GM18499 (cell line): ENCODE results near the gene POLR3H.

ENCODE experiments used
- ATAC-seq: cut with Tn5 transposase; IDR thresholded peaks from one replicate; pipeline ENCODE4 v1.9.1; 2021; ENCODE audit warnings: moderate number of reproducible peaks; ENCODE audit not compliant: insufficient read depth, unreplicated experiment

Gene POLR3H

GRCh38 chr22:41539146-41540005, 4.9 kb downstream of the POLR3H start:
- no peak for ATAC-seq

- no peak for ATAC-seq
These were observed 5.7 kb downstream of the POLR3H start for GRCh38 chr22:41538583-41538982.

- ATAC-seq = no peak
These were observed 7.1 kb downstream of the POLR3H start for GRCh38 chr22:41537203-41537602.

GRCh38 chr22:41535244-41535643, 9.0 kb downstream of the POLR3H start:
- no peak for ATAC-seq

- ATAC-seq = no peak
These were observed 10.1 kb downstream of the POLR3H start for GRCh38 chr22:41534219-41534618.

DNA sequence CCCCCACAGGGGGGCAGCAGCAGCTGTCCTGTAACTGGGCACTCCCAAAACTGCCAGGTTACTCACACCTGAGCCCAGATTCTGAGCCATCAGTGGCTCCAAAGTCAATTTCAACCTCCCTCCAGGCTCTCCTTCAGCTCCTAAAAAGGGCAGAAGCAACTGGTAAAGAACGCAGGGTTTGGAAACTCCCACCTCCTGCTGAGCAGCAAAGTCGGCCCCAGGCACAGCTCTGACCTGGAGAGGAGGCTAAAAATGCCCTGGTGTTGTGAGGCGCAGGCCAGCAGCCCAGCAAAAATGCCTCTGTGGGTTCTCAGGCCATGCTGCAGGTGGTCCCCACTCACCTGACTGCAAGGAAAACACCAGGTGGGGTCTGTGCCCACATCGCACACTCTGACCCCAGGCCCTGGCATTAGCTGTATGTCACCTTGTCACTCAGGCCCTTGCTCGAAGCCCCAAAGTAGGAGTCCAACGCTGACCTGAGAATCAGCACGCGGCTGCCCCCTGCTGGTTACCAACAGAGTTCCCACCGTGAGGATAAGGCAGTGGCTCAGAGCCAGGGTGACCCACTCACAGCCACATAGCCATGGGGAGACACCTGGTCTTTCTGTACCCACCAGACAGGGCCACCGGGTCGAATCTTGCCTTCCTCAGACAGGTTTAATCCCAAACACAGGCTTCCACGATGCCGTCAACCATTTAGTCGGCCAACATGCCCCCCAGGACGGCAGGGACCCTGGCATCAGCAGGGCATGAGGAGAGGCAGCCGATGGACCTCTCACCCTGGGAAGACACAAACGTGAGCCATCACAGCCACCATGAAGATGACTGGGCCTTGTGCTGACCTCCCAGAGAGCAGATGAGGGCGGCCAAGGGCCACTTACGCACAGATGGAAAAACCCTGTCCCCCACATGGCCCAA, 11.1 kb downstream of the POLR3H start:
- no peak for ATAC-seq

DNA sequence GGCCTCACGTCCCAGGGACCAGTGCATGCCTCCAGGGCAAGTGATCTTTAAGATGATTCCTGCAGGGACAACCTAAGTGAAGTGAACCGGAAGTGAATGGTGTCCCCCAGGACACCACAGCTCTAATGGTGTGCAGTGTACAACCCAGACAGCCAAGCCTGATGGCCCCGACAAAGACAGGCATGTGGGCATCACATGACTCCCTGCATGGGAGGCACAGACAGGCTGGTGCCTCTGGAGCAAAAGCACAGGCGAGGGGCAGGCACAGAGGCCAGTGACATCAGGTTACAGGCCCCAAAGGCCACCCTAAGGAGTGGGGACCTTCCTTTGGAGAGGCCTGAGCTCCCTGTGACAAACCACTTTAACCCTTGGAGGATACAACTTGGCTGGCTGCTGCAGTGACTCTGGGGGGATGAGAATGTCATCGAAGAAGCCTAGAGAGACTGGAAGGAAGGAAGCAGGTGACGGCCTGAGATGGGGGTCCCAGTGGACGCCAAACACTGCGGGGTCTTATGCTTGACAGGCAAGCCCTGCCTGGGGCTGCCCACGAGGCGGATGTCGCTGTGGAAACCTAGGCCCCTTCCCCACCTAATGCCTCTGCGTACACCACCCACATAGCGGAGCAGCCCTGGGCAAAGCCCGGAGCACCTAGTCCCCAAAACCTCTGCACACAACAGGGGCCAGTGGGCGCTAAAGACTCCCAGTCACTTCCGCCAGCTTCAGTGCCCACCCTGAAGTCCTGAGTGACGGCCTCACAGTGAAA, 12.4 kb downstream of the POLR3H start:
- ATAC-seq = no peak

DNA sequence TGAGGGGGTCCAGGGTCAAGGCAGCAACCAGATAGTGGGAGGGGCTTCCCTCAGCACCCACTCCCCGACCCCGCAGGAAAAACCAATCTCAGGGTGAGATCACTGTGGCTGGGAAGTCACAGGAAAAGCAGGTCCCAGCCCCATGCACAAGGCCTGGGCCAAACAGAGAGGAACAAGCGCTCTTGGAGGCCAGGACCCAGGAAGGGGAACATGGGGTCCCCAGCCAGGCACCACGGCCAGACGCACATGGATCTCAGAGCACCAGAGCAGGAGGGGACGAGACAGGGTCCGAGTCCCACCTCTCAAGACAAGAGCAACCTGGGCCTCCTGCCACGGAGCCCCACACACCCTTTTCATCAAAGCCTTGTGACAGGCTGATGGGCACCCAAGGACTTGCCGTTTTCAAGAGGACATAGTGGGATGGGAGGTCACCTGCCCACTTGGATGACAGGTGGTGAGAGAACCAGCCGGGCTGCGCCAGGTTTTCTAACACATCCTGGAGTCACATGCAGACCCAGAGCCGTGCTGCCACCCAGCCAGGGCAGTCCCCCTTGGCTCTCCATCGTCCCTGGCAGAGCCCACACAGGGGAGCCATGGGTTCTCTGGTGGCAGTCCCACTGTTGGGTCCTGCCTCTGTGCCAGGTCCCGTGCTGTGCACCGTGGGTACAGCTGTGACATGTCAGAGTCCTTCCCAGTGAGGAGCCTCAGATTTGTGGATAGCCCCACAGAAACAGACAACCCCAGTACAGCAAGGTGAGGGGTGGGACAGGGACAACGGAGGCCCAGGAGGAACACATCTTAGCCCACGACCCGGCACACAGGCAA, 13.2 kb downstream of the POLR3H start:
- no peak for ATAC-seq

GRCh38 chr22:41528938-41529561, 15.2 kb downstream of the POLR3H start:
- ATAC-seq = no peak

DNA sequence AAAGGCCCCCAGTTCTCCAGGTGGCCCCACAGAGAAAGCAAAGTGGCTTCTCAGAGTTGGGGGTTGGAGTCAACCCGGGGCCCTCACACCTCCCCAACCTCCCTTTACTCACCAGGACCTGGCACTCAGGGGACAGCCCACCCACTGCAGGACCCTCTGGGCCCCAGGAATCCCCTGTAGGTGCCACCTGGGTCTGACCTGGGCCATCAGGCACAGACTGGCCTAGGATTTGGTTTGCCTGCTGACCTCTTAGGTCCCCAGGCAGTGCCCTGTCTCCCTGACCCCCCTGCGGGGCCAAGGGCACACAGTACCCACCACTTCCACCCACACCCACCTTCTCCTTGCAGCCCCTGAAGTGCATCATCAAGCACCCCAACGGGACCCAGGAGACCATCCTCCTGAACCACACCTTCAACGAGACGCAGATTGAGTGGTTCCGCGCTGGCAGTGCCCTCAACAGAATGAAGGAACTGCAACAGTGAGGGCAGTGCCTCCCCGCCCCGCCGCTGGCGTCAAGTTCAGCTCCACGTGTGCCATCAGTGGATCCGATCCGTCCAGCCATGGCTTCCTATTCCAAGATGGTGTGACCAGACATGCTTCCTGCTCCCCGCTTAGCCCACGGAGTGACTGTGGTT, 16.0 kb downstream of the POLR3H start:
- ATAC-seq = no peak

DNA sequence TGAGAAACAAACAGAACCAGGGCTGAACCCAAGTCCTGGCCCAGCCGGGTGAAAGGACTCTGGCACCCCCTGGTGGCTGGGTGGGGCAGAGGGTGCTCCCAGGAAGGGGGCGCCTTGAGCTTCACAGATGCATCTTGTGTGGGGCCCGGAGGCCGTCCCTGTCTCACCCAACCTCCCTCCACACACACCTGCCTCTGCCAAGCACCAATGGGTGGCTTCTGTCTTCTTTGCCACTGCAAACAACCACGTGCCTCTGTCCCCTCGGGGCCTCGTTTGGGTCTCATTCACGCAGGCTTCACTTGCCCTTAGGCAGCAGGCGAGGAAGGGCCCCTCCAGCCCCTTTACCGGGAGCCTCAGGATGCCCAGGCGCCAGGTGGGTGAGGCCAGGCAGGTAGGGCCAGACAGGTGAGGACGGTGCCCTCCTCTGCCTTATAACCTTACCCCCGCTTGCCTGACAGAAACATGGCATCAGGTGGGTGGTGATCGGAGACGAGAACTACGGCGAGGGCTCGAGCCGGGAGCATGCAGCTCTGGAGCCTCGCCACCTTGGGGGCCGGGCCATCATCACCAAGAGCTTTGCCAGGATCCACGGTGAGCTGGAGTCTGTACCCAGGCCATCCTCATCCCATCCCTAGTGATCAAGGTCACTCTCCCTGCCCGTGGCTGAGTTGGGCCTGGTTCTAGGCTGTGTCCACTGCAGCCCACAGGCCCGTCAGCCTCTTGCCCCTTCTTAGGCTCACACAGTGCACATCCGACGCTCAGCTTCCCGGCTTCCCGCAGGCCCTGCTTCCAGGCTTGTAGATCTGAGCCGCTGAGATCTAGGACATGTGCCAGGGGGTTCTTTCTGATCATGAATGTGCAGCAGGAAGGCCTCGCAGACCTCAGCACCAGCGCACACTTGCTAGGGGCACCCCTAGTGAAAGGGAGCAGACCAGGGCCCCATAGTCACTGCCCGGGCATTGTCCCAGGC, 17.2 kb downstream of the POLR3H start:
- no peak for ATAC-seq

DNA sequence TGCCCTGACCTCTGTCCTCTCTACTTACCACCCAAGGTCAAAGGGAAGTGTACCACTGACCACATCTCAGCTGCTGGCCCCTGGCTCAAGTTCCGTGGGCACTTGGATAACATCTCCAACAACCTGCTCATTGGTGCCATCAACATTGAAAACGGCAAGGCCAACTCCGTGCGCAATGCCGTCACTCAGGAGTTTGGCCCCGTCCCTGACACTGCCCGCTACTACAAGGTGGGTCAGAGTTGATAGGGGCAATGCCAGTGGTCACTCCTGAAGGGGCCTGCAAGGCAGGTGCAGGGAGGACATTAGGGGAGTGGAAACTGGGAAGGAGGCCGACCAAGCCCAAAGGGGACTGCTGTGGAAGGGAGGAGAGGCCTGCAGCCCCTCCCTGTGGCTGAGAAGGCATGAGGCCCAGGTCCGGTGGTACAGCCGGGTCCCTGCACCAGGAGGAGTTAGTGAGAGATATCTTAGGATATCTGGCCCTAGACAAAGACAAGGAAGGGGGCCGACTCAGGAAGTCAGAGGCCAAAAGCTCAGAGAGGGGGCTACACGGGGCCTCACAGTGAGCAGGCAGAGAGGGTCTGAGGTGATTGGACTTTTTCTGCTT, 17.9 kb downstream of the POLR3H start:
- no peak for ATAC-seq

GRCh38 chr22:41525450-41526225, 18.6 kb downstream of the POLR3H start:
- ATAC-seq = no peak

GRCh38 chr22:41524809-41525449, 19.3 kb downstream of the POLR3H start:
- ATAC-seq = no peak

DNA sequence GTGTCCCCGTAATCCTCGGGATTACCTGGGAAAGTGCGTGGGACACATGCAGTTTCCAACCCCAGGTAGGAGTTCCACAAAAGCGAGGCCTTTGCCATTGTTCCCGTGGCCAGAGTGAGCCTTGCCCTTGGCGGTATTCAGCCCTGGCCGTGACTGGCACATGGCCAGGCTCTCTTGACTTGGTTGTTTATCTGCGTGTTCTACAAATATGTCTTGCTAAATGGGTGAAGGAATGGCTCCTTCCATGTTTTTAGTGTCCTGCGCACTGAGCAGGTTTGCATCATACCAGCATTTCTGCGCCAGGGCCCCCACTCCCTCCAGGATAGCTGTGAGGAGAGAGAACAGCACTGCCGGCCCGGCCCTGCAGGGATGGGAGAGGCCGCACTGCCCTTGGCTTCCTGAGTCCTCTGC, 20.0 kb downstream of the POLR3H start:
- ATAC-seq = no peak
